SH-SY5Y (cell line): Measurements from ENCODE around the gene PIRT.

Experiments used
- GATA2 ChIP-seq: IDR thresholded peaks from 2 replicates; pipeline ENCODE4 v1.6.1; 2011; ENCODE audit warnings: mild to moderate bottlenecking, low read depth, low read length
- GATA3 ChIP-seq: IDR thresholded peaks from 2 replicates; pipeline ENCODE4 v1.6.1; 2011; ENCODE audit warnings: low read depth, mild to moderate bottlenecking, low read length, moderate library complexity

DNA sequence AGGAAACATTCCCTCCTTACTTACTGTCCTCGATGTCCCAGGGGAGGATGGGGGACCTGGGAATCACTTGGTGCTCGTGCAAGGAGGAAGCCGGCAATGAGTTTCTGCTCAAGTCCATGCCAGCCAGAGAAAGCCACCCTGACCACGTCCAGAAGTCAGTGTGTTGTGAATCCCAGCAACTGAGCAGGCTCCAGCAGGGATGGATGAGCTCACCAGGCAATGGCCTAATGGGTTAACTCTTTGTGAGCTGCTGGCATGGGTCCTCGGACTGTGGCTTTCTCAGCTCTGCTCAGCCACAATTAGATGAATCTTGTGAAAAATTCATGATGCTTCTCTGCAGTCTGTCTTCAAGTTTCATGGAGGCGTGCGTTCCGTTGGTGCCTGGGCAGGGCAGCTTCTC lies at the start of gene PIRT:
- no peak for TF ChIP-seq GATA2
- no peak for TF ChIP-seq GATA3
